ENCODE data around the gene CHST6.

The CHST6 gene

DNA sequence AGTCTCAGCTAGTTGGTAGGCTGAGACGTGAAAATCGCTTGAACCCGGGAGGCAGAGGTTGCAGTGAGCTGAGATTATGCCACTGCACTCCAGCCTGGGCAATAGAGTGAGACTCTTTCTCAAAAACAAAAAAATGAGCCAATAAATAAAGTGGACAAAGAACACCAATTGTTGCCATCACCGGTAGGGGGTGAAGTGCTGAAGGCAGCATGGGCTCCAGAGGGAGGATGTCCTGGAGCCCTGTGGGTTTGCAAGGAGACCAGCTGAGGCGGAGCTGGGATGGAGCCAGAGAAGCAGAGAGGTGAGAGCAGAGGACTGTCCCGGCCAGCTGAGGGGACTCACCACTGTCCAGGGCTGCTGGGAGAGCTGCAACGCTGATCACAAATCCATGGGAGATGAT lies 13.8 kb downstream of the CHST6 start:
- no peak for TF ChIP-seq CTCF (conservative IDR thresholded peaks at IDR 0.05; ENCODE audit: low read depth, low read length)
- no peak for DNase-seq (ENCODE audit: low read depth)
- H3K4me3 ChIP-seq (ENCODE audit: low read depth, low read length), result no peak overlapping the region

DNA sequence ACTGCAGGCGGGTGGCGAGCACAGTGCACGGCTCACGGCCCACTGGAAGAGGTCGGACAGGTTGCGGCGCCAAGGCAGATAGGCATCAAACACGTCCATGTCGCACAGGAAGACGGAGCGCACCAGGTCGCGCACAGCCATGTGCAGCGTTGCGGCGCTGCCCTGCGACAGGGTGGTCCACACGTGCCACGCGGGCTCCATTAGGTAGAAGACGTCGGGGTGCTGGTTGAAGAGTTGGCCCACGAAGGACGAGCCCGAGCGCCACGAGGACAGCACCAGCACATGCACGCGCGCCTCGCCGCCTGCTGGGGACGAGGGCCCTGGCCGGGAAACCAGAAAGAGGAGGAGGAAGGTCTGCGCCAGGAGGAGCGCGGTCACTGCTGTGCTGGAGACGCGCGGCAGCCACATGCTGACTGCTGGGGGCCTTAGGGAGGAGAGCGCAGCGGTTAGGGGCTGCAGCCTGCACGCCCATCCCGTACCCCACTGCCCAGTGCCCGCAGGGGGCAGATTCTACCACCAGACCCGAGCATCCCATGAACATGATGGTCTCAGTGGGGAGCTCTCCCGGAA lies 15.7 kb downstream of the CHST6 start:
- DNase-seq (ENCODE audit: low read depth), result no peak
- H3K4me3 ChIP-seq (ENCODE audit: low read depth, low read length), result no peak overlapping the region
- no peak for TF ChIP-seq CTCF (conservative IDR thresholded peaks at IDR 0.05; ENCODE audit: low read depth, low read length)

- no peak for DNase-seq (ENCODE audit: low read depth)
- no peak for TF ChIP-seq CTCF (conservative IDR thresholded peaks at IDR 0.05; ENCODE audit: low read depth, low read length)
- H3K4me3 ChIP-seq (ENCODE audit: low read depth, low read length), result no peak overlapping the region
Observed at GRCh38 chr16:75478480-75479345, 16.5 kb downstream of the CHST6 start.

GRCh38 chr16:75477680-75478473 lies 17.4 kb downstream of the CHST6 start:
- no peak overlapping the region for H3K4me3 ChIP-seq (ENCODE audit: low read depth, low read length)
- no peak for DNase-seq (ENCODE audit: low read depth)
- no peak for TF ChIP-seq CTCF (conservative IDR thresholded peaks at IDR 0.05; ENCODE audit: low read depth, low read length)

DNA sequence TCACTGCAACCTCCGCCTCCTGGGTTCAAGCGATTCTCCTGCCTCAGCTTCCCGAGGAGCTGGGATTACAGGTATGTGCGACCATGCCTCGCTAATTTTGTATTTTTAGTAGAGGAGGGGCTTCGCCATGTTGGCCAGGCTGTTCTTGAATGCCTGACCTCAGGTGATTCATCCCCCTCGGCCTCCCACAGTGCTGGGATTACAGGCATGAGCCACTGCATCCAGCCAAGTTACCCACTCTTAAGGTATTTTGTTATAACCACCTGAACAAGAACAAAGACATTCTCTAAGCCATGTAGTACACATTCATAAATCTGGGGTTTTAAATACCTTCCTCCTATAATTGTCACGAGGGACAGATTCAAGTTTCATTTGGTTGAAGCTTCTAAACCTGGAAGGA lies 18.4 kb downstream of the CHST6 start:
- no peak for DNase-seq (ENCODE audit: low read depth)
- TF ChIP-seq CTCF (conservative IDR thresholded peaks at IDR 0.05; ENCODE audit: low read depth, low read length), result no peak
- no peak overlapping the region for H3K4me3 ChIP-seq (ENCODE audit: low read depth, low read length)

GRCh38 chr16:75475420-75475847 lies 19.8 kb downstream of the CHST6 start:
- DNase-seq (ENCODE audit: low read depth), result no peak
- TF ChIP-seq CTCF (conservative IDR thresholded peaks at IDR 0.05; ENCODE audit: low read depth, low read length), result no peak
- H3K4me3 ChIP-seq (ENCODE audit: low read depth, low read length), result no peak overlapping the region

All from choroid plexus epithelial cell (primary cell).